HG03066 (cell line): Measurements from ENCODE around the gene GNA14.
"Not testable (repeated sequence)": the region's sequence is repeated elsewhere in the genome, so short reads cannot be mapped to it uniquely, and the experiment has no call there.

Experiments
- ATAC-seq: cut with Tn5 transposase; IDR thresholded peaks from one replicate; pipeline ENCODE4 v1.9.1; 2021; ENCODE audit warnings: low read depth; ENCODE audit not compliant: unreplicated experiment

Gene GNA14

DNA sequence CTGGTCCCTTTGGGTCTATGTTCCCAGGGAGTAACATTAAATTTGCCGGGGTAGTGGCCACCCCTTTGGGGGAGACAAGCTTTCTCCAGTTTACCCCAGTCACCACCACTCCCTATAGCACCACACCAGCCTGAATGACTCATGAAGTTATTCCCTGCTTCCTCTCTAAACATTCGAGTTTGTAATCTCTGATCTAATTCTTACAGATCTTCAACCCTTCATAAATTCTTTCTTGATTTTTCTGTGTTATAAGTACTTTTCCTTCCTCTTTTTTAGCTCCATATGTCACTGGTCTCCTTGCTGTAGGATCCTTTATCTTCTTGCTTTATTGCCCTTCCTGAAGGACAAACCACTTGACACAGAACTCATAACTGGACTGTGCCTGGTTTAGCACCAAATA lies 55.6 kb downstream of the GNA14 start:
- ATAC-seq = no peak

DNA sequence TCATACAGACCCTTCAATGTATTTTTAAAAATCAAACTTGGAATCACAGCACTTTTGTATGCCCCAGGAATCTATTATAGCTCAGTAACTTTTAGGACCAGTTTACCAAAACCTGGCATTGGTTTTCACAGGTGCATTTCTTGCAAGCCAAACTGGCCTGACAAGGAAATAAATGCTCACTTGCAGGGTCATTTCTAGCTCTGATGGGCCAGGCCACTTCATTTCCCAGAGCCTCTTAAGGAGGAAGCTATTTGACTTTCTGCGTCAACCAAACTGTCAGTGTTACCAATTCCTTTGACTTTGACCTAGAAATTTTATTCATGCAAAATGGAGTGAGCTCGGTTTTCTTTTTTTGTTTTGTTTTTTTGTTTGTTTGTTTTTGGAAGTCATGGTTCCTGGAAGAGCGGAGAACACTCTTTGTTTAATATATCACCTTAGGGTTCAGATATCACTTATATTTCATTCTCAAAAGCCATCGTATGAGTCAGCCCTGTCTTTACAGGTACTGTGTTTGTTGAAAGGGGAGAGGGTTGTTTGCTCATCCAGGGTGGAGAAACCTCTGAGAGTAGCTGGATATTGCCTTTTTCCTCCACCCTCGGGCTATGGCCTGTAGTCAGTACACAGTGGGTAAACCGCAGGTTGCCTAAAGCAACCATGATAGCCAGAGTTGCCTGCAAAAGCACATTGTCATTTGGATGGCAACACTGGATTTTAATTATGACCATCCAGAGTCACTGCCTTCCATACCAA lies 58.9 kb downstream of the GNA14 start:
- ATAC-seq = no peak

DNA sequence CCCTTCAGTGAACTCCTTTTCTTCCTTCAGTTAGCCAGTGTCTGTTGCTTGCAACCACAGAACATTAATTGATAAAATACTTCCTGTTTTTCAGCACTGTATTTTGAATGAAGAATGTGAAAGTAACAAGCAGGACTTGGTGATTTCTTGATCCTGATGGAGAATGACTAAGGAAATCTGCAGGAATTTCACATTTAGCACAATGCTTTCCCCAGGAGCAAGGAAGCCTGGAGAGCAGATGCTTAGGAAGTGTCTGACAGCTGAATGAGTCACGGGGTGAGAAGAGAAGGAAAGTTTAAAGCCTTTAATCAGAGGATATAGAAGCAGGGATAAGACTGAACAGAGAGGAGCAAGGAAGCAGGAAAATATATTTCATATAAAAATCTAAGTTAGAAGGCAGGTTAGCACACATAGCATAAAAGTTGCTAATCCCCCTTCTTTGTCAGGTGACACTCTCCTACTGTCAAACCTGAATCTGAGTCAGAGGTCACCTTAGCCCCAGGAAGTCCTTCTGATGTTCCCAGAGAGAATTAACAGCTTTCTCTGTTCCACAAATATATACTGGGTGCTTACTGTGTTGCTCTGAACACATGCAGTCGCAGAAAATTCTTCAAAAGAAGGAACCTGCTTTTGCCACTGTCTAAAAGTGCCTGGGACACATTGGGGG lies 59.7 kb downstream of the GNA14 start:
- no peak for ATAC-seq

DNA sequence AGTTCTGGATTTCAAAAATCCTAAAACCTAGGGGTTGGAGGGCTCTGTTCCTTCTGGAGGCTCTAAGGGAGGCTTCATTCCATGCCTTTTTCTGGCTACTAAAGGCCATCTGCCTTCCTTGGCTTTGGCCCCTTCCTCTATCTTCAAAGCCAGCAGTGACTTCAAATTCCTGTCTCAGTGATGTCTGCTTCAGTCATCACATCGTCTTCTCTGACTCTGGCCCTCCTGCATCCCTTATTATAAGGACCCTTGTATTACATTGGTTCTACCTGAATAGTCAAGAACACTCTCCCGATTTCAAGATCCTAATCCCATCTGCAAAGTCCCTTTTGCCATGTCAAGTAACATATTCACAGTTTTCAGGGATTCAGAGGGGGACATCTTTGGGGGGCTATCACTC lies 60.3 kb downstream of the GNA14 start:
- ATAC-seq = no peak

DNA sequence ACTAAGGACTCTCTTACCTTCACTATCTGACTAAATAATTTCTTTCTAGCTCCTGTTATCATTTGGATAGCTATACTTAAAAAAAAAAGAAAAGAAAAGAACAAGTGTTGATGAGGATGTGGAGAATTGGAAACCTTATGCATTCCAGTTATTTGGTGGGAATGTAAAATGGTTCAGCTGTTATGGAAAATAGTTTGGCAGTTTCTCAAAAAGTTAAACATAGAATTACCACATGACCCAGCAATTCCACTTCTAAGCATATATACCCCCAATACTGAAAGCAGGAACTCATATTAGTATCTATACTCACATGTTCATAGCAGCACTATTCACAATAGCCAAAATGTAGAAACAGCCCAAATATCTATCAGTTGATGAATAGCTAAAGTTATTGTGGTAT lies 61.1 kb downstream of the GNA14 start:
- no peak for ATAC-seq

DNA sequence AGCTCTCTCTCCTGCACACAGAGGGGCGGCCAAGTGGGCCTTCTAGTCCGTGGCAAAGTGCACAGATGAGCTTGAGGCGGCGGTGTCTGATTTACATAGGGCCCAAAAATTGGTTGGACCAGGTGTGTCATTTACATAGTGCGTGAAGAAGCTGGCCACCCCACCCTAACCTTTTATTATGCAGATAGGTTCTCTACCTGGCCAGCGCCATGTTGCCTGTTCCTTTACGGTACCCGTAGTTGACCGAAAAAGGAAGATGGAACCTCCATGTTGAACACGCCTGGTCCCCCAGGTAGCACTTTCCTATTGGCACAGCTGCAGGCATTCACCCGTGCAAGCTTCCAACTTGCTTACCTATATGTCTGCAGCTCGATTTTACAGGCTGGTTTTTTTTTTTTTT lies 61.5 kb downstream of the GNA14 start:
- ATAC-seq = no peak

DNA sequence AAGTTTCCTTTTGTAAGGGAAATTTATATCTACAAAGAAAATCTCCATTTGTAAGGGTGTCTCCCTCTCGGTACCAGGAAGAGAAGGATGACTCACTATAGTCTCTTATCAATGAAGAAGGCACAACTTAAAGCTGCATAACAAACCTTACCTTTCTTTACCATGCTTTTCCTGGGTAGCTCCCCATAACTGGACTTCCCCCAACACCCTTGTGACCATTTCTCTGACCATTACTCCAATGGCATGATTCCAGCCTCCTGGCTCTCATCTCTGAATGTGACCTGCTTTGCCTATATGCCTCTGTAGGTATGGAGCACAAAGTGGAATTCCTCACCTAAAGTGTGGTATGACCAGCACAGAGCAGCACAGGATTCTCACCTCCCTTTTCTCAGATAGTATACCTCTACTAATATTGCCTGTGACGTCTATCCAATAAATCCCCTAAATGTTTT lies 62.8 kb downstream of the GNA14 start:
- ATAC-seq = no peak

DNA sequence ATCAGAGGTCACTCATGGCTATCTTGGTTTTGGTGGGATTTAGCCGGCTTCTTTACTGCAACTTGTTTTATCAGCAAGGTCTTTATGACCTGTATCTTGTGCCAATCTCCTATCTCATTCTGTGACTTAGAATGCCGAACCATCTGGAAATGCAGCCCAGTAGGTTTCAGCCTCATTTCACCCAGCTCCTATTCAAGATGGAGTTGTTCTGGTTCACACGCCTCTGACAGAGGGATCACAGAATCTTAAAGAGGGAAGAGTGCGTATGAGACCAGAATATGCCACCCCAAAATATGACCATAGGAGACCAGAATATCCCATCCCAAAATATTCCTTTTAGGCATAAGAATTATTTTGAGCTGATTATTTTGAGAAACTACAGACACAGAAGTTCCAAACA lies 63.2 kb downstream of the GNA14 start:
- not testable (repeated sequence) for ATAC-seq

DNA sequence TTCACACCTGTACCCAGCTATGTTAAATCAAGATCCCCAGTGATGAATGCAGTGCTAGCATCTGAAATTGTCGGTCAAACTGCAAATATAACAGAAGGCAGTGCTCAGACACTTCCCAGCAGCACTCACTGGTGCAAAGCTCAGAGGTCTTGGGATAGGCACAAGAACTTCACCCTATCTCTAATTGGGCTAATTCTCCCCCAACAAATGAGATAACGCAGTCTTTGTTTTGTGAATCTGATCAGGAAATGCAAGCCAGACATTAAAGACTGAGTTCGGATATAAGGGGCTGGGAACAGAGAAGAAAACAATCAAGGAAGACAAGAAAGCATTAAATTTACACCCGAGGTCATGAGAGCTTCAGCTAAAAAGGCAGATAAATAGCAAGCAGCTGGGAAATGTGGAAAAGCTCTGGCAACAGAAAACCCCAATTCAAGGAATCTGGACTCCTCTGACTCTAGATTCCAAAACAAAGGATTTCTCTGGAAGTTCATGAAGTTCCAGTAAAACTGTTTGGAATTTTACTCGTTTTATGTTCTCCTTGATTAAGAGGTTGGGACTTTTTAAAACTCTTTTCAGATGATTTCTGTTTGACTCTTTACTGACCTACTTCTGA lies 65.1 kb downstream of the GNA14 start:
- ATAC-seq = no peak

DNA sequence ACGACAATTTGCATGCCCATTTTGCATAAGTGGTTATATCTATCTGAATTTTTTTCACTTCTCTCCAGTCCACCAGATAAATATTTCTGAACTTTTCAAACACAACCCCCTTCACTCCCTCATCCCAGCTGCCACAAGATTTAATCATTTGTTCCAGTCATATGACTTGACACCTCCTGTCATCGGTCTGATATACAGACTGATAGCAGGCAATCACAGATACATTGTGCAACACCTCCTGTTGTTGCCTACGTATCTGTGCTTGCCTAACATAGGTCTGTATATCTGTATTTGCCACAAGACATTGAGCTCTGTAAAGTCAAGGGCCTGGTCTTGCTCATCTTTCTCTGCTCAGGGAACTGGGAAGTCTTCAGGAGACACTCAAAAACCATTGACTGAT lies 65.6 kb downstream of the GNA14 start:
- ATAC-seq = no peak

DNA sequence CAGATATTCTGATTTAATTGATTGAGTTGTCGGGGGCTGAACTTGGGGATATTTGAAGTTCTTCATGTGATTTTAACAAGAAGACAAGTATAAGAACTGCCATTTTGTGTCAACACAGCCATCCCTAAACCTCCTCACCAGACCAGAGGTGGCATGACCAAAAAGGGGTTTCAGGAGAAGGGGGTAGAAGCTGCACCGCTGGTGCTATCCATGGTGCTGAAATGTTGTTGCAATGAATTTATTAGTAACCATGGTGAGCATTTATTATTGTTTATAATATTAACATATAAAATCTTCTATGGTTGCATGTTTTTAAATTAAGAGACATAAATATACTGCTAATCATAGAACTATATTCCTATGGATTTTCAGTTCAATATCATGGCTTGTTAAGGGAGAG lies 72.3 kb downstream of the GNA14 start:
- ATAC-seq = no peak

DNA sequence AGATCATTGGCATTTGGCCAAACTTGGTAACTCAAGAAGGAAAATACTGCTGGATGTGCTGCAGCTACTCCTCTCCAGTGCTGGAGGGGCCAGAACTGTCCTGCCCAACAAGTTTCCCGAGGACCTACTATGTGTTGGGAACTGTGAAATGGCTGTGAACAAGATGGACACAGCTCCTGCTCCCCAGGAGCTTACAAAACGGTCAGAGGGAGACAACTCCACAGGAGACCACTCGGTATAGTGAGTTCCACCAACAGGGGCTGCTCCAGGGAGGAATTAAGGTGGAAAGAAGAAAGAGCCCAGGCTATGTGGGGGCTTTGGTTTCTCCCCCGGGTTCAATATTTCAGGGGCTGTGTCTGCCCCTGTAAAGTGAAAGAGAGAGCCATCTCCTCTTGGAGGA lies 78.8 kb downstream of the GNA14 start:
- ATAC-seq = no peak

DNA sequence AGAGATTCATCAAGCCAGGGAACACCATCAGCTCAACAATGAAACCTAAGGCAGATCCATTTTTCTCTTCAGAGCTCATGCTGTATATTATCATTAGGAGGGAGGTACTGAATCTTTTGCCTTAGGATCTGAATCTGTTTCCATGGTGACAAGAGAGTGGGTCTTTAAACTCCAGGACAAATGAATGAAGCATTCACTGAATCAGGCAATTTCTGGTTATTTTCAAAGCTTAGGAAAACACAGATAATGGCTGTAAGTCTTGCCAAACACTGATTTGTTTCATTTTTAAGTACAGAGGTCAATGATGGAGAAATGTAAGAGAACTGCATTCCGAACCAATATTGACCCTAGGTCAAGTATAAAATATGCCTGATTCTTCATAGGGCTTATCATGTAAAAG lies 84.9 kb downstream of the GNA14 start:
- no peak for ATAC-seq

DNA sequence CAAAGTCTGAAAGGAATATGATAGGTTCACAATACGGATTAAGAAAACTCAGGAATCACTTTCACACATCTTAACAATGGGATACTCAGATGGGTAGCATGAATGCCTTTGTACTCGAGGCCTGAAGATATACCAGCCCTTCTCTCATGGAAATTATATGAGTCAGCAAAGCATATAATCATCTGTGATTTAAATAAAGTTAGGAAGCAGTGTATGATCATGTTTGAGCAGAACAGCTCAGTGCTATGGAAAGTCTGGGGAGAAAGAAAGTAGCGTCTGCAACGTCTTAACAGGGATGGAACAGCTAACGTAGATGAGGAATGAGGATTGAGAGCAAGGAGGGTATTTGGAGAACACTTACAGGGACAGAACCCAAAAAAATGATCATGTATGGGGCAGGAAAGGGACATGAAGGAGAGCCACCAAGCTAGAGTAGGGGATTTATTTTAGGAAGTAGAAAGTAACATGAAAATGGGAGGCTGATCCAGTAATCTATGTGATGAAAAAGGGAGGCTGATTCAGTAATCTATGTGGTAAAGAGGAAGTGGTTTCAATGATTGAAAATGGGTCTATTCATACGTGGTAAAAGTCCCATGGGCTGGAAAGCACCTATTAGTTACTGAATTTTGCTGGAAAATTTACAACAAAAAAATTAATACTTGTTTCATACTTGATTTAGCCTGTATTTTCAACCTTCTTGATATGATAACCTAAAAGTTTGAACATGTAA lies 85.9 kb downstream of the GNA14 start:
- no peak for ATAC-seq

DNA sequence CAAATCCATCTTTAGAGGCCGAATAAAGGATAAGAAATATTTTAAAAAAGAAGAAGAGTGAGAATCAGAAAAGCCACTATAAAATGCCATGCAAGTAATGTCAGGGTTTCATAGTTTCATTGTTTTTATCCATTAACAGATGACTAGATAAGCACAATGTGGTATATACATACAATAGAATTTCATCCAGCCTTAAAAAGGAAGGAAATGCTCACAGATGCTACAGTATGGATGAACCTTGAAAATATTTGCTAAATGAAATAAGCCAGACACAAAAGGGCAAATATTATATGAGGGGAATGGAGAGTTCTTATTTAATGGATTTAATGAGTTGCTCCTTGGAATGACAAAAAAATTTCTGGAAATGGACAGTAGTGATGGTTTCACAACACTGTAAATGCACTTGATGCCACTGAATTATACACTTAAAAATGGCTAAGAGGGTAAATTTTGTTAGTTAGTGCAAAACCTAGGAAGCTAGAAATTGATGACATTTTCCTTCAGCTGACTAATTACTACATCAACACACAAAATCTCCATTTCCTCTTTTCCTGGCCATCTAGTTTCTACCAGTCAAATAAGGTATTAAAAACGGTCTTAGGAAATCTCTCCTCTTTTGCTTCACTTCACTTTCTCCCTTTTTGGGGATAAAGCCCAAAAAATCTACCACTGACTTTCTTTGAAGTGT lies 86.6 kb downstream of the GNA14 start:
- no peak for ATAC-seq

DNA sequence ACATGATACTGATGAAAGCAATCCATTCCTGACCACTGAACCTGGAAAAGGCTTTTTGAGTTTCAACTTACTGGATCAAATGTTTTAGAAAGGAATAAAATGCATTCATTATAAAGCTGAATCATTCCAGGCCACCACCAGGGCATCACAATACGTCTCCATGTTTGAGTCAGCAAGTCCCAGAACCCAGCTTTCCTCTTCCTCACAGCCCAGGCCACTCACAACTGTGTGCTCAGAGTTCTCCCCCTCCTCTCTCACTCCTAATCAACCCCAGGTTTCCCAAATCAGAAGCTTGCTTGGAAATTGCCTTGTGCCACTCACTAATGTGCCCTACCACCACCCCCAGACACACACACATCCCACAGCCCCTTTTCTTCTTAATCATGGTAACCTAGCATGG lies 91.7 kb downstream of the GNA14 start:
- ATAC-seq = no peak

DNA sequence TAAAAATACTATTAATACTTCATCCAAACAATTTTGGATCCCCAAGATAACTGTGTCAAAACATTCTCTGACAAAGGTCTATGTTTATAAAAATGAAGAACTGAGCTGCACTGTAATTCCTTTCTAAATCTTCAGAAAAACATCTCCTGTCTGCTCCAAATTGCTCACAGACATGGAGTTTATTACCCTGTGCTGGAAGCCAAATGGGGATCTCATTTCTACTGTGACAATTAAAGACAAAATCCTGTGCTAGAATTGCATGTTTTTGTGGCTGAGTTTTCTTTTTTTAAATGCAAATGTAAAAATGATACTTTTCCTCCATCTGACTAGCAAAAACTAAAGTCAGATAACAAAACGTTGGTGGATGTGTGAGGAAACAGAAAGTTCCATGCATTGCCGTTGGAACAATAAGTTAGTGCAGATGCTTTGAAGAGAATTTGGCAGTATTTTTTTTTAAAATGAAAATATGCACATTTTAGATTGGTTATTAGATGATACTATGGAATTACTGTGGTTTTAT lies 93.5 kb downstream of the GNA14 start:
- ATAC-seq = no peak

DNA sequence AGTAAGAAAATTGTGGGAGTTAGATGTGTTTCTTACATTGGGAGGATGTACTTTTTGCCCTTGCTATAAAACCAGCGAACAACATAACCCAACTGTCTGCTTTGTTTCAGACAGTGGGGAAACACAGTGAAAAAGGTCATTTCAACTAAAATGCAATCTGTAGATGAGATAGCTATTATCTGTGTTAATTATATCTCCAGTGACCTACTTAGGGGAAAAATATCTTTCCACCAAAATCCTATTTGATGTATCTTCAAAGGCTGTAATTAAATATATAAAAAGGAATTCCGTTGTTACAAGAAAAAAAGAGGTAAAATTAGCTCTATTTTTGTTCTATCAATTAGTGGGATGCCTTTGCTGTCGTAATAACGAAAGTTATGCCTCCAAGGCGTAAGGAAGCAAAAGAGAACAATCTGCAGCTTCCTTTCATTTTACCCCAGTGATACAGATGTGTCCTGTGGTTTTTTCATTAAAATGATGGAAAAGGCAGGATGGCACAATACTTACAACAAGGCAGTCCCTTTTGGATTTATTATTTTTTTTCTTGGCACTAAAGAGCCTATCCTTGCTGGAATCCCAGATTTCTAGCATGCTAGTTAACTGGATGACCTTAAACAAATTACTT lies 100.9 kb downstream of the GNA14 start:
- ATAC-seq = no peak

DNA sequence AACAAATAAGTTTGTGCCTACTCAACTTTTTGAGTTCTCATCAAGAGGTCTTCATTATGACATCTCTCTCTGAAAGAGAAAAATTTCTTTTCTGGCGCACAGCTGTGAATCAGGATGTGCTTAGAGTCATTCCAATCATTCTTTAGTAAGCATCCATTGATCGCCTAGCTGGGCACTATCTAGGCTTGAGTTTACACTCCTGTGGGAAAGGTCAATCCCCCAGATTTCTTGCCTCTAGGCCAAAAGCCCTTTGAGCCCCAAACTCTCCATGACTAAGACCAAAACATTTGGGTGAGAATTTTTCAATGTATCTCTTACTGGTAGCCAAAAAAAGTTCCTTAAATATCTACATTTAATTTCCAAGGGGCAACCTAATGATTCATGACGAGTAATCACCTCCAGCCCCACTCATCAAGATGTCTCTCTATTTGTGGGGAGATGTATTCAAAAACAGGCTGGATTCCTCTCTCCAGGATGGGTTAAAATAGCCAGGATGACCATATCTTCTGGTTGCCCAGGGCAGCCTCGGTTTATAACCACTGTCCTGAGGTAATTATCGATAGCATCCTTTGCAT lies 101.7 kb downstream of the GNA14 start:
- no peak for ATAC-seq

DNA sequence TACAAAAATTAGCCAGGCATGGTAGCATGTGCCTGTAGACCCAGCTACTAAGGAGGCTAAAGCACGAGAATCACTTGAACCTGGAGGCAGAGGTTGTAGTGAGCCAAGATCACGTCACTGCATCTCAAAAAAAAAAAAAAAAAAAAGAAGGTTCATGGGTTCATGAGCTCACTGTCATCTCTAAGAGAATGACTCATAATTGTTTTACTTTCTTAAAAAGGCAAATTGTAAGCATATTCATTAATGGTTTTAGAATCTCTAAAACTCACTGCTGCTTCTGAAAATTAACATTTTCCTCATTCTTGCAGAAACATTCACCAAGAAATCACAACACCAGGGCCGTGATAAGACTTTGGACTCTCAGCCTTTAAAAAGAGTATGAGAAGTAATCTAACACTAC lies 103.6 kb downstream of the GNA14 start:
- ATAC-seq = no peak
